Fibroblast of lung (primary cell): ENCODE results near the gene WSCD1. TPM values are rescaled to one million over a fixed set of nuclear protein-coding genes. Genes with fewer than 3 reads are reported as not detected.

Source experiments
- DNase-seq, 2 donors: peaks; one replicate each; pipeline versions ENCODE4 v3.0.0 to v3.0.0-alpha.2; 2010; ENCODE audit warnings: low read depth in 2 of 2
- H2AFZ ChIP-seq: 2 replicates; pipeline ENCODE4 v1.5.1; 2012; ENCODE audit warnings: low read length, control low read depth, inconsistent platforms
- H3K27ac ChIP-seq: 2 replicates; pipeline ENCODE4 v1.5.1; 2011; ENCODE audit warnings: low read length, control low read depth; ENCODE audit not compliant: insufficient read depth
- H3K27me3 ChIP-seq: 2 replicates; pipeline ENCODE4 v1.5.1; 2011; ENCODE audit warnings: mild to moderate bottlenecking, low read length; ENCODE audit not compliant: control insufficient read depth, insufficient read depth
- H3K36me3 ChIP-seq: 2 replicates; pipeline ENCODE4 v1.5.1; 2011; ENCODE audit warnings: low read length; ENCODE audit not compliant: control insufficient read depth, insufficient read depth
- H3K4me1 ChIP-seq: 2 replicates; pipeline ENCODE4 v1.5.1; 2011; ENCODE audit warnings: low read length; ENCODE audit not compliant: control insufficient read depth, insufficient read depth; ENCODE audit errors: extremely low read depth
- H3K4me2 ChIP-seq: 2 replicates; pipeline ENCODE4 v1.5.1; 2011; ENCODE audit warnings: low read length, control low read depth; ENCODE audit not compliant: insufficient read depth; ENCODE audit errors: extremely low read depth
- H3K4me3 ChIP-seq, 4 experiments: fragments of 200-600 bp in 1 of 4; sonication (generic) in 1 of 4; replicated peaks in 1 of 4; 2 replicates each; pipeline ENCODE4 v1.5.1; 2011 to 2016; ENCODE audit warnings: low read length in 4 of 4, low read depth in 3 of 4, mild to moderate bottlenecking in 3 of 4, control low read depth in 2 of 4, inconsistent platforms in 1 of 4, mixed read lengths in 1 of 4; ENCODE audit not compliant: insufficient read depth in 1 of 4; ENCODE audit errors: control extremely low read depth in 1 of 4
- H3K79me2 ChIP-seq: 2 replicates; pipeline ENCODE4 v1.5.1; 2012; ENCODE audit warnings: mild to moderate bottlenecking, low read length, inconsistent platforms; ENCODE audit not compliant: control insufficient read depth, insufficient read depth
- H3K9ac ChIP-seq: 2 replicates; pipeline ENCODE4 v1.5.1; 2011; ENCODE audit warnings: mild to moderate bottlenecking, low read length, control low read depth; ENCODE audit not compliant: insufficient read depth
- H3K9me3 ChIP-seq: 2 replicates; pipeline ENCODE4 v1.5.1; 2012; ENCODE audit warnings: low read depth, low read length; ENCODE audit not compliant: control insufficient read depth, insufficient read depth
- H4K20me1 ChIP-seq: 2 replicates; pipeline ENCODE4 v1.5.1; 2011; ENCODE audit warnings: low read length; ENCODE audit not compliant: control insufficient read depth, insufficient read depth; ENCODE audit errors: extremely low read depth
- CTCF ChIP-seq, 2 donors: IDR thresholded peaks in 1 of 2; conservative IDR thresholded peaks in 1 of 2; 1 replicate in 1 of 2; 2 replicates in 1 of 2; pipeline ENCODE4 v1.5.1; 2011 to 2012; ENCODE audit warnings: low read length in 2 of 2, control low read depth in 1 of 2, inconsistent platforms in 1 of 2, low read depth in 1 of 2, mild to moderate bottlenecking in 1 of 2
- EZH2 ChIP-seq: IDR thresholded peaks from 2 replicates; pipeline ENCODE4 v1.5.1; 2012; ENCODE audit warnings: low read length, control low read depth, mild to moderate bottlenecking; ENCODE audit errors: missing control alignments
- polyA plus RNA-seq, 2 donors: library from polyadenylated mRNA; depleted of rRNA in 1 of 2; stranded (reverse) in 1 of 2; unstranded in 1 of 2; fragments of >200 nt; gene quantifications; 2 replicates each; pipeline ENCODE4 v1.2.1, GENCODE V29; 2011 to 2012; ENCODE audit warnings: missing spikeins in 1 of 2
- total RNA-seq: library from RNA; depleted of rRNA; stranded (reverse); fragments of >200 nt; gene quantifications from 2 replicates; pipeline ENCODE4 v1.2.1, GENCODE V29; 2014

WSCD1 gene
- total and polyA plus RNA-seq, 2 donors (not counting 1 experiment from before 2014, with no cell fraction given) = 0.56 to 0.83 TPM

- no peak overlapping the region for H3K9ac ChIP-seq
- no peaks in the 10 kb centered on the region for H4K20me1 ChIP-seq
- H2AFZ ChIP-seq = no peak overlapping the region
- no peaks in the 10 kb centered on the region for H3K36me3 ChIP-seq
- H3K4me2 ChIP-seq = no peak overlapping the region
- DNase-seq = no peak
- H3K4me1 ChIP-seq = no peaks in the 10 kb centered on the region
- H3K27ac ChIP-seq = no peak overlapping the region
- no peaks in the 10 kb centered on the region for H3K27me3 ChIP-seq
- no peak overlapping the region for H3K4me3 ChIP-seq
- no peaks in the 10 kb centered on the region for H3K9me3 ChIP-seq
- no peak for TF ChIP-seq CTCF (conservative IDR thresholded peaks at IDR 0.05 in 1 of 2, IDR thresholded peaks at IDR 0.05 in 1 of 2; ENCODE audit: low read depth in 1 of 2, low read length in 2 of 2)
- TF ChIP-seq EZH2 = no peak
- H3K79me2 ChIP-seq = no peaks in the 10 kb centered on the region
Measured at GRCh38 chr17:6100146-6100545, 30.0 kb downstream of the WSCD1 start.

GRCh38 chr17:6100891-6101500 is 30.8 kb downstream of the WSCD1 start:
- no peaks in the 10 kb centered on the region for H3K79me2 ChIP-seq
- H4K20me1 ChIP-seq = no peaks in the 10 kb centered on the region
- DNase-seq = no peak
- no peak overlapping the region for H2AFZ ChIP-seq
- H3K9ac ChIP-seq = no peak overlapping the region
- TF ChIP-seq CTCF (conservative IDR thresholded peaks at IDR 0.05 in 1 of 2, IDR thresholded peaks at IDR 0.05 in 1 of 2; ENCODE audit: low read depth in 1 of 2, low read length in 2 of 2) = no peak
- TF ChIP-seq EZH2 = no peak
- no peaks in the 10 kb centered on the region for H3K36me3 ChIP-seq
- no peak overlapping the region for H3K4me2 ChIP-seq
- H3K4me3 ChIP-seq = no peak overlapping the region
- H3K4me1 ChIP-seq = no peaks in the 10 kb centered on the region
- H3K9me3 ChIP-seq = no peaks in the 10 kb centered on the region
- no peaks in the 10 kb centered on the region for H3K27me3 ChIP-seq
- no peak overlapping the region for H3K27ac ChIP-seq

GRCh38 chr17:6101706-6102105 is 31.5 kb downstream of the WSCD1 start:
- TF ChIP-seq EZH2 = no peak
- no peak for TF ChIP-seq CTCF (conservative IDR thresholded peaks at IDR 0.05 in 1 of 2, IDR thresholded peaks at IDR 0.05 in 1 of 2; ENCODE audit: low read depth in 1 of 2, low read length in 2 of 2)
- DNase-seq = no peak

More at GRCh38 chr17:6101706-6102105, 31.5 kb downstream of the WSCD1 start:
- H3K79me2 ChIP-seq = no peaks in the 10 kb centered on the region
- no peak overlapping the region for H3K4me2 ChIP-seq
- H3K9ac ChIP-seq = no peak overlapping the region
- H2AFZ ChIP-seq = no peak overlapping the region
- H4K20me1 ChIP-seq = no peaks in the 10 kb centered on the region
- no peak overlapping the region for H3K27ac ChIP-seq
- H3K4me3 ChIP-seq = no peak overlapping the region
- no peaks in the 10 kb centered on the region for H3K36me3 ChIP-seq
- no peaks in the 10 kb centered on the region for H3K4me1 ChIP-seq
- no peaks in the 10 kb centered on the region for H3K27me3 ChIP-seq
- no peaks in the 10 kb centered on the region for H3K9me3 ChIP-seq
